ENCODE data around the gene SERTAD3.
"Not testable (repeated sequence)": the region's sequence is repeated elsewhere in the genome, so short reads cannot be mapped to it uniquely, and the experiment has no call there.

SERTAD3 gene

DNA sequence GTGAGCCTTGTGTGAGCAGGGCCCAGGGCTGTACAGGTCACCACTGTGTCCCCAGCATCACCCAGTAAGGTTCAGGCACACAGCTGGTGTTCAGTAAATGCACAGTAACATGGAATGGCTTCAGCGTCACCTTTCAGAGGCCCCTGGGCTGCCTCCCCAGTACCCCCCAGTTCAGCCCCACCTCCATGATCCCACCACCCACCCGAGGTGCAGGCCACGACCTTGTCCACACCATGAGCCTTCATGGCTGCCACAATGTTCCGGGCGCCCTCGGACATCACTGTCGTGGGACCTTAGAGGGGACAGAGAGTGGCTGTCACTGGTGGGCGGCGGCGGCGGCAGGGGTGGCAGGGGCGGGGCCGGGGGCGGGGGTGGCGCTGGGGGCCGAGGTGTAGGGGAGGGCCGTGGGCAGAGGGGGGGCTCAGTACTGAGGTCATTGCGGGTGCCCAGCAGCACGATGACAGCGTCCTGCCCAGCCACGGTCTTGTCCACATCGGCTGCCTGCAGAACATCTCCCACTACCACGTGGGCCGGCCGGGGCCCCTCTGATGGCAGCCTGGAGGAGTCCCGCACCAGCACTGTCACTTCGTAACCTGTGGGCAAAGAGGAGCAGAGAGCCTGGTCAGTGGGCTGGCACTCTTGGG, 13.9 kb upstream of the SERTAD3 start:
- DNase-seq, result no peak

DNA sequence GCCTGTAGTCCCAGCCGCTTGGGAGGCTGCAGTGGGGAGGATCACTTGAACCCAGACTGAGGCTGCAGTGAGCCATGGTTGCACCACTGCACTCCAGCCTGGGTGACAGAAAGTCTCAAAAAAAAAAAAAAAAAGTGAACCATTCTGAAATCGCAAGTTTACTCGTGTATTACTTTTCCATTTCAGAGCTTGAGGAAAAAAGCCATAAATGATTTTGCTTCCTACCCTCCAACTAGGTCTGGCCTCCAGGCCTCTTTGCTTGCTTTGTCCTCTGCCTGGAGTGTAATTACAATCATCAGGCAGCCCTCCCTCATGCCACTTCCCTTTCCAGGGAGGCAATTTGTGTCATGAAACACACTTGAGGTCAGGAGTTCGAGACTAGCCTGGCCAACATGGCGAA, 12.9 kb upstream of the SERTAD3 start:
- no peak for DNase-seq

DNA sequence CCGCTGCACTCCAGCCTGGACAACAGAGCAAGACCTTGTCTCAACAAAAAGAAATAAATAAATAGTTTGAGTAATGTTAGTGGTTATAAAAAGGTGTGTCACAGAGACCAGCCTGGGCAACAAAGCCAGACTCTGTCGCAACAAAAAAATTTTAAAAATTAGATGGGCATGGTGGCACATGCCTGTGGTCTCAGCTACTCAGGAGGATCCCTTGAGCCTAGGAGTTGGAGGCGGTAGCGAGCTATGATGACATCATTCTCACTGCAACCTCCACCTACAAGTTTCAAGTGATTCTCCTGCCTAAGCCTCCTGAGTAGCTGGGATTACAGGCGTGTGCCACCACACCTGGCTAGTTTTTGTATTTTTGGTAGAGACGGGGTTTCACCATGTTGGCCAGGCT, 9.8 kb upstream of the SERTAD3 start:
- DNase-seq, result peak; percentile 38

DNA sequence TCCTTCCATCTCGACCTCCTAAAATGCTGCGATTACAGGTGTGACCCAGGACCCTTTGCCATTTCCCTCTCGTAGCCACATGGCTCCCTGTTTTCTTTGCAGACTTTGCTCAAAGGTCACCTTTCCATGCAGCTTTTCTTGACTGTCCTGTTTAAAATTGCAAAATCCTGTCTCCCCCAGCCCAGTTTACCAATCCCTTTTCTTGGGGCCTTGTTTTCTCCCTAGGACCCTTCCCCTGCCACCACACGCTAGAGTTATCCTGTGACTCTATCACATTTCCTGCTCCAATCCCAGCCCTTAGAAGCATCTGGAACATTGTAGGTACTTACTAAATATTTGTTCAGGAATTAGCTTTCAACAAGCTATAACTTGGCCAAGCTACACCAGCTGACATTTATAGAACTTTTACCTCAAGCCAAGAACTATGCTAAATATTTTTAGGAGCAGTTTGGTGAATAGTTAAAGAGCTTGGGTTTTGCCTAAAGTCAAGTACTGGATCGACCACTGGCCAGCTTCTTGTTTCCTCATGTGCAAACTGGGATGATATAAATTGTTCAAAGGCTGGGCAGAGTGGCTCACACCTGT, 9.1 kb upstream of the SERTAD3 start:
- DNase-seq, result no peak

DNA sequence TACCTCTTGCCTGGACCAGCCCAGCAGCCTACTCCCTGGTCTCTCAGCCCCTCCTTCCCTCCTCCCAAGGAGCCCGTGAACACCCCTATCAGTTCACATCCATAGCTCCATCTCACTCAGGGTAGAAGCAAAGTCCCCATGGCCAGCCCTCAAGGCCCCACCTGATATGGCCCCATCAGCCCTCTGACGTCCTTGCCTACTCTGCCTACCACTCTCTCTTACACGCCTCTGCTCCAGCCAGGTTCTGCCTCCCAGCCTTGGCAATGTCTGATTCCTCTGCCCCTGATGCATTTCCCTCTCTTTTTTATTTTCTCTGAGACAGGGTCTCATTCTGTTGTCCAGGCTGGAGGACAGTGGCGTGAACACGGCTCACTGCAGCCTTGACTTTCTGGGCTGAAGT, 7.9 kb upstream of the SERTAD3 start:
- no peak for DNase-seq

DNA sequence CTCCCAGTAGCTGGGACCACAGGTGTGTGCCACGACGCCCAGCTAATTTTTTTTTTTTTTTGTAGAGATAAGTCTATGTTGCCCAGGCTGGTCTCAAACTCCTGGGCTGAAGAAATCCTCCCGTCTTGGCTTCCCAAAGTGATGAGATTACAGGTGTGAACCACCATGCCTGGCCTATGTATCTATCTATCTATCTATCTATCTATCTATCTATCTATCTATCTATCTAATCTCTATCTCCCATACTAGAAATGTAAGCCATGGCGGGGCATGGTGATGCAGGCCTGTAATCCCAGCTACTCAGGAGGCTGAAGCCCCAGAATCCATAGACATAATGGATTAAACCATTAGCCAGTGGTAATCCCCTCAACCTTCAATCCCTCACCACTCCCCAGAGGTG, 6.5 kb upstream of the SERTAD3 start:
- no peak for DNase-seq

DNA sequence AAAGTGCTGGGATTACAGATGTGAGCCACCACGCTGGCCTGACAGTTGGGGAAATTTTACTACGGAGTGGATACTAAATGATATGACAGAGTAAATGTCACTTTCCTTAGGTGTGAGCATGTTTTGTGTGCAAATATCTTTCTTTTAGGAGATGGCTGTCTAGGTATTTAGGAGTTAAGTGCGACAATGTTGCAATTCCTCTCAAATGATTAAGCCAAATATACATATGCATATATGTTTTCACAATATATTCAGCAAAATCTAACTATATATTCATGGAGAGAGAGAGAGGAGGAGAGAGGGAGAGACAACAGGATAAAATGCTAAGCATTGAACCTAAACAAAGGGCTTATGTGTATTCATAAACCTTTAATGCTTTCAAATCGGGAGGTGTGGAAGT, 5.4 kb upstream of the SERTAD3 start:
- no peak for DNase-seq

DNA sequence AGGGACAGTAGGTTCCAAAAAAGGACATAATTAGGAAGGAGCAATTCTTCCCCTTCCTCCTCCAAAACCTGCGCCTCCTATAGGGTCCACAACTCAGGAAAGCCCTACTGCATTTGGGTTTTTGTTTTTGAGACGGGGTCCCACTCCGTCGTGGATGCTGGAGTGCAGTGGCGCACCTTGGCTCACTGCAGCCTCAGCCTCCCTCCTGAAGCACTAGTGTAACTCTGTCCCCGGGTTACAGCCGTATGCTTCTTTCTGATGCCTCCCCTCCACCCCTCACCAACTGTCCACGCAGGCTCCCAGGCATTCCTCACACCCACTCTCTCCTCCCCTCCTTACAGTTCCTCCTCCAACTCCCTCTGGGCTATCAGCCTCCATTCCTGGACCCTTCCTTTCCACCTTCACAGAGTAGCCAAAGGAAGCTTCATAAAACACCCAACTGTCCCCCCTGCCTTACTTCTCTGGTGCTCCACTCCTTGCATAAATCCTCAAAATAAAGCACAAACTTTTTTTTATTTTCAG, 2.2 kb upstream of the SERTAD3 start:
- no peak for DNase-seq

DNA sequence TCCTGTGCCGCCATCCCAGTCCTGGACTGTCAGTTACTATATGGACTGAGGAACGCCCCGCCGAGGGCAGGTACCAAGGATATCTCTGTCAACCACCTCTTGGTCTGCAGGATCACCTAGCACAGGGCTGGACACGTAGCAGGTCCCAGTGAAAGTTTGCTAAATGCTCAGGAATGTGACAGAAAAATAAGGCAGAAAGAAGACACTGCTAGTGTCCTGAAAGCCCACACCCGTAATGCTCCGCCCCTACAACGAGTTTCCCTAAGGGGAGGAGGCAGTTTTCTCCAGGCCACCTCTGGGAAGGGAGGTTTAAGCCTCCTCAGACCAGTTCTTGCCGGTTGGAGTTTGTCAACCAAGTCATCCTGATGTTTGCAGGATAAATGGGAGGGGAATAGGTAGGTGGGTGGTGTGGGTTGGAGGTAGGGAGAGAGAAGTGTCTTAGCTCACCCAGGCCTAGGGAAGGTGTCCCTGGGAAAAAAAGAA, 1.7 kb upstream of the SERTAD3 start:
- peak; percentile 27 for DNase-seq

DNA sequence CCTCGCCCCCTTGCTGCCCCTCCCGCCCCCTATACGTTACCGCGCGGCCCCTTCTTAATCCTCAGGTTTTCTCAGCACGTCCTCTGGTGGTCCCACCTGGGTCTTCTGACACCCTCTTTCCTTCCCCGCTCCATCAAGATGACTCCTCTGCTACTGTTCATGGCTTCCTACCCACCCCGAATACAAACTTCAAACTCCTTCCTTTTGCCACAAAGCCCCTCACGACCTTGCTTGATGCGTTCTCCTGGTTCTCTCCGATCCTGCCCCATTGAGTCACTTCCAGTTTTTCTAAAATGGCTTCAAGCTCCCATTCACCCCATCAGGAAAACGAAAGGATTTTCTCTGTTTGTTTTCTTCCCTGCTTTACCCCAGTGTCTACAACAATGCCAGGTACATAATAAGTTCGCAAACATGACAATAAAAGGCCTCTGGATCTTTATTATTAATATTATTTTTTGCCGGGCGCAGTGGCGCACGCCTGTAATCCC, 734 bp upstream of the SERTAD3 start:
- no peak for DNase-seq

DNA sequence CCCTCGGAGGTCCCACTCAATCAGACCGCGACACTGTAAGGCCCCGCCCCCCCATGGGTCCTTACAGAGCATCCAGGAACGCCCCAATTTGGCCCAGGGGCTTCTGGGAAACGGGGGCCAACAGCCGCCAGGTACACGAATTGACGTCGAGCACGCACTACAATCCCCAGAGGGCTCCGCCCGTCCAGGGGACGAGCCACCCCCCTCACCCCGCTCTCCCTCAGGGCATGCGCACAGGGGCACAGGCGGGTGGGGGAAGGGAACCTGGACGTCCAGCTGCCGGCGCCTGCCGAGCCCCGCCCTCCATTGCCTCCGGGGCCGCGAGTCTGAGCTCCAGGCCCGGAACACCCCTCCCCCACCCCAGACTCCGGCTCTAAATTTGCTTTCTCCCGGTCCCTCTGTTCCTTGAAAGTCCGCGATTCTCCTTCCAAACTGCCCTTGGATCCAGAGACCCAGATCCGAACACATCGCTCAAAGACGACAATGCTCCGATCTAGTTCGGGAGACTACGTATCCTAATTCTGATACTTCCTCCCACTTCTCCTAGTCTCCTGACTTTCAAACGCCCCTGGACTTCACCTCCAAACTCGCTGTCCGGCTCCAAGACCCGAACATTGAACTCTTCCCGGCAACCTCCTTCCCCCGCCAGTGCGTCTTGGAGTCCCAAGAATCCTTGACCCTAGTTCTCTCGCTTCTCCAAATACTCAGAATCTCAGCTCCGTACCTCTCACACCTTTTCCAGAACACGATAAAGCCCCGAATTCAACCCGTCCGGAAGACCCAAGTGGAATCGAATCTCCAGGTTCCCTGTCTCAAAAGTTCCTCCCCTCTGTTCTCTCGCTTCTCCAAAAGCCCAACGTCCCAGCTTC, 770 bp downstream of the SERTAD3 start:
- DNase-seq, result peak; percentile 100

DNA sequence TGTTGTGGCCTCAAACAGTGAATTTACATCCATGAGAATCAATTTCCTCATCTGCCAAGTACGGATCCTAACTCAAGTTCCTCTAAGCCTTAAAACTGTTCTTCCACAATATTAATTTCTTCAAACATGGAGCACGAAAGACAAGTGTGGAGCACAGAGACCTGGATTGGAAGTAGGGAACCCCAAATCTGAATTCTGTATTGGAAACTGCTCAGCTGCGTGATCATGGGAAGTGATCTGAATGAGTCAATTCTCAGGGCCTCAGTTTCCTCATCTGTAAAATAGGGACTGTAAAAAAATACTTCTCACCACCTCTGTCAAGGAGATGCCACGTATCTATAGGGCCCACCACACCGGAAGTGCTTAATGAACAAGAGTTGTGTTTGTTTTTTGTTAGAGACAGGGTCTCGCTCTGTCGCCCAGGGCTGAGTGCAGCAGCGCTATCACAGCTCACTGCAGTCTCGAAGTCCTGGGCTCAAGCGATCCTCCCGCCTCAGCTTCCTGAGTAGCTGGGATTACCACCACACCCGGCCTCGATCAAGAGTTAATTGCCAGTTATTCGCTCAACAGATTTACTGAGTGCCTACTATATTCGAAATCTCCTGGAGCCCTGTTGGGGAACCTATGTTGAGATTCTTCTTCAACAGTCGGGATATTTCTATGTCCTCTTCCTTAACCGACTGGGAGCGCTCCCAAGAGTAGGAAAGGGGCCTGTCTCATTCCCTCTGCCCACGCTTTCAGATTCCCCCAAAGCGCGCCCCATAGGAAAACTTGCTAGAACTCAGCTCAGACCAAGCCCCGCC, 1.6 kb downstream of the SERTAD3 start:
- DNase-seq, result no peak

DNA sequence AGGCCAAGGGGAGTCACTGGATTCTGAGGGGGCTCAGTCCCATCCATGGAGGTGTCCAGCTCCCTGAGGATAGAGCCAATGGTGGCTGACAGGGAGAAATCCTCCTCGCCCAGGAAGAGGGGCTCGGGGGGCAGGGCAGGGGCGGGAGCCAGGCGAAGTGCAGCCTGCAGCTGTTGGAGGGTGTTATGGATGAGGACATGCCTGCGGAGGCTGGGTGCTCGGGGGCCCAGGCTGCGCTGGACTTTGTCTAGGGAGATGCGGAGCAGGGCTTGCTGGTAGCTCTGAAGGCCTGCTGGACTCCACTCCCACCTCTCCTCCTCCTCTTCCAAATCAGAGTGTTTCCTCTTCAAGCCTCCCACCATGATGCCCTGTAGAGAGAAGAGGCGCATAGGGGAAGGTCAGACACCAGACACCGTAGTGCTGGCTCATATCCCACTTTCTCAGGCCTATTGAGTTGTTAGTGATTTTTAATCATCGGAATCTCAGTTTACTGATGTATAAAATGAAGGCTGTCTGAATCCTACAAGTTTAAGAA, 2.3 kb downstream of the SERTAD3 start:
- no peak for DNase-seq

DNA sequence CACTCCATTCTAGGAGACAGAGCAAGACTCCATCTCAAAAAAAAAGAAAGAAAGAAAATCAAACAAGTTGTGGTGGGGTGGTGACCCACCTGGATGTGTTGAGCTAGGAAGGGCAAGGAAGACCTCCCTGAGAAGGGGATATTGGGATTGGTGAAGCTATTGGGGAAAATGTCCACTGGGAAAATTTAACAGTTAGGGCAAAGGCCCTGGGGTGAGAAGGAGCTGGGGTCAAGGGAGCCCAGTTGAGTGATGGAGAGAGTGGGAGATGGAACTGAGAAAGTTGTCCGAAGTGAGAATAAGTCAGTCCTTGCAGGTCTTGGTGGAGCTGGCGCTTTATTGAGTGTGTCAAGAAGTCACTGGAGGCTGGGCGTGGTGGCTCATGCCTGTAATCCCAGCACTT, 5.9 kb downstream of the SERTAD3 start:
- DNase-seq, result no peak

DNA sequence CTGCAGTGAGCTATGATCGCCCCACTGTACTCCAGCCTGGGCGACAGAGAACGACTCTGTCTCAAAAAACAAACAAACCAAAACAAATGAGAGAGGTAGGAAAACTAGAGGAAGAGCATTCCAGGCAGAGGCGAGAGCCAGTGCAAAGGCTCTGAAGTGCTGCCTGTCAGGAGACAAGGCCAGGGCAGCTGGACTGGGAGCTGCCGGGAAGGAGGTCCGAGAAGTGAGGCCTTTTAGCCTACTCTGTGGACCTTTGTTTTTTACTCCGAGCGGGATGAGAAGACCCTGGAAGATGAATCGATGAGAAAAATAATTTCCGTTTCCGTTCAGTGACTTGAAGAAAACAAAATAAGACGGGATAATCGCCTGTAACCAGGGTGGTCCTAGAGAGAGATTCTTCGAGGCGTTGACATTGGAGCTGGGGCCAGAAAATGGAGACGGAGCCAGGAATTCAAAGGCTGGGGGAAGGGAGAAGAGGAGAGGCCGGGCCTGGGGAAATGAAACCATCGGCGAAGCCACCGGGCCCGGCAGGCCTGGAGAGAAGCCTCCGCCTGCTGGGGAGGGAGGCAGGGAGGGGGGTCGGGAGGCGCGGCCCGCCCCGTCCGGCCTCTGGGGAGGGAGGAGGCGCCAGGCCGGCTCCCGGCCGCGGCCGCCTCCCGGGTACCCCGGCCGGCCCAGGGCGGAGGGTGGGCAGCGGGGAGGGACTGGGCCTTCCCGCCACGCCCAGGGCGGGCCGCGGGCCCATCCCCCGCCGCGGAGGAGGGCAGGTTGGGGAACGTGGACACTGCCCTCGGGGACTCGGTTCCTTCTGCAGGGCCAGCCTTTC, 10.5 kb downstream of the SERTAD3 start:
- peak; percentile 94 for DNase-seq

DNA sequence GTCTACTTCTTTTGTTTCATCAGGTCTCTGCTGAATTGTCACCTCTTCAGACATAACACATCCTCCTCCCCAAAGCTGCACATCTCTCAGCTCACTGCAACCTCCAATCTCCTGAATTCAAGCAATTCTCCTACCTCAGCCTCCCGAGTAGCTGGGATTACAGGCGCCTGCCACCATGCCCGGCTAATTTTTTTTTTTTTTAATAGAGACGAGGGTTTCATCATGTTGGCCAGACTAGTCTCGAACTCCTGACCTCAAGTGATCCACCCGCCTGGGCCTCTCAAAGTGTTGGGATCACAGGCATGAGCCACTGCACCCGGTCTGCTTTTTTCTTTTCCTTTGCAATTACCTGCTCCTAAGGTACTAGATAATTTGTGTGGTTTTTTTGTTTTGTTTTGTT, 11.4 kb downstream of the SERTAD3 start:
- not testable (repeated sequence) for DNase-seq

DNA sequence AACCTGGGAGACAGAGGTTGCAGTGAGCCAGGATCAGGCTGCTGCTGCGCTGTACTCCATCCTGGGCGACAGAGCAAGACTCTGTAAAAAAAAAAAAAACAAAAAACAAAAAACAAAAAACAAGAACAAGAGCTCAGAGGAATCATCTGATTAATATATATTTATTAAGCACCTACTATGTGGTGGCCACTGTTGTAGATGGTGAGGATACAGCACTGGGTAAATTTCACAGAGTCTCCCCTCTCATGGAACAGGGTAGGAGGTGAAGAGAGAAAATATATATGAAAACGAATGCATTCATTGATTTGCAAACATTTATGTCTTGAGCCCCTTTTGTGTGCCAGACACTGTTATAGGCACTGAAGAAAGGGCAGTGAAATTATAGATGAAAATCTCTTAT, 12.4 kb downstream of the SERTAD3 start:
- no peak for DNase-seq

DNA sequence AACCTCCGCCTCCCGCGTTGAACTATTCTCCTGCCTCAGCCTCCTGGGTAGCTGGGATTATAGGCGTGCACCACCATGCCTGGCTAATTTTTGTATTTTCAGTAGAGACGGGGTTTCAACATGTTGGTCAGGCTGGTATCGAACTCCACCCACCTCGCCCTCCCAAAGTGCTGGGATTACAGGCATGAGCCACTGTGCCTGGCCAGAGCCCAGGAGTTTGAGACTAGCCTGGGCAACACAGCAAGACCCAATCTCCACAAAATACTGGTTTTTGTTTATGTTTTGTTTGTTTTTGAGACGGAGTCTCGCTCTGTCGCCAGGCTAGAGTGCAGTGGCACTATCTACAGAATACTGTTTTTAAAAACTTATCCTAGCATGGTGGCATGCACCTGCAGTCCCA, 13.9 kb downstream of the SERTAD3 start:
- DNase-seq, result not testable (repeated sequence)

DNA sequence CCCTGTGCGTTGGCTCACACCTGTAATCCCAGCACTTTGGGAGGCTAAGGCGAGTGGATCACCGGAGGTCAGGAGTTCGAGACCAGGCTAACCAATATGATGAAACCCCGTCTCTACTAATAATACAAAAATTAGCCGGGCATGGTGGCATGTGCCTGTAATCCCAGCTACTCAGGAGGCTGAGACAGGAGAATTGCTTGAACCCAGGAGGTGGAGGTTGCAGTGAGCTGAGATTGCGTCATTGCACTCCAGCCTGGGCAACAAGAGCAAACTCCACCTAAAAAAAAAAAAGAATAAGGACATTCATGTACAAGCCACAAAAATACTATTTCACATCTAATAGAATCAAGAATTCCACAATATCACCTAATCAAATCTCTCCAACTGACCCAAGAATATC, 15.9 kb downstream of the SERTAD3 start:
- not testable (repeated sequence) for DNase-seq

DNA sequence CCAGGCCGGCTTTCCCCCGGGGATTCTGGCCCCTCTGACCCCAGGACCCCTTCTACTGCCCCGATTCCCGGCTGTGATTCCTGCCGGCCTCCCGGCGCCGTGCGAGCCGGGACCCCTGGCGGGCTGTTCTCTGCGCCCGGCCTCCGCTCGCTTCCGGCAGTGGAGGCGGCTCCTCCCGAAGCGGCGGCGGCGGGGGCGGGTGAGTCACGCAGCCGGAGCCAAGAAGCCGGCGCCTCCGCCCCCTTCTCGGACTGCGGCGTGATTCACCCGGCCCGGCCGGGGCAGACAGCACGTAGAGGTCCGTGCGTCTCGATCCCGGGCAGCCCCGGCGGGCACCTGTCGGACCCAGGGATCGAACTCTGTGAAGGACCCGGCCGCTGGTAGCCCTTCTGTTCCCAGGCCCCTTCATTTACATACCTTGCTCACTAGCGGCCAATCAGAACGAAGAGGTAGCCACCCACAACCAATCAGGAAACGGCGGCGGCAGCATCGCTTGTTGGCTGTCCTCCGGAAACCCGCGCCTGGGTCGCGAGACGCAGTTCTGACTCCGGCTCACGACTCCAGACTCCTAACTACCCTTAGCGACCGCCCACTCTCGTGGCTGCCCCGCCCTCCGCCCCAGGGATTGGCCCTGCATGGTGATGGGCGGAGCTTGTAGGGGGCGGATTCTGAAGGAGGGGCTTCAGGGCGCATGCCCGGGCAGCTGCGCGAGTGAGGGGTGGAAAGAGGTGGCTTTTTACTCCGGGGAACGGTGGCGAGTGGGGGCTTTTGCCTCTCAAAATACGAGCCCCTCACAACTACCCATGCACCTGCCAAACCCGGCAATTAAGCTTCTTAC, 18.5 kb downstream of the SERTAD3 start, which contains the start of gene SERTAD1:
Gene SERTAD1, minus strand, starts transcription at position 543 of the 838 bp plus-strand sequence. CDS start 2,446 bp downstream, outside the sequence.
- DNase-seq, result peak; percentile 99
